K562 (cell line): ENCODE data around the gene CABP2. TPM values are rescaled to one million over a fixed set of nuclear protein-coding genes. Genes with fewer than 3 reads are reported as not detected.

ENCODE experiments used
- BACH1 ChIP-seq: fragments of 200-800 bp; sonication (Bioruptor generic); IDR thresholded peaks from 2 replicates; pipeline ENCODE4 v1.6.1; 2016; ENCODE audit warnings: missing genetic modification characterization, missing compliant biosample characterization
- BHLHE40 ChIP-seq: IDR thresholded peaks from 2 replicates; pipeline ENCODE4 v1.6.1; 2011; ENCODE audit warnings: low read length, improper control_type of control experiment
- BMI1 ChIP-seq: fragments of 150-350 bp; IDR thresholded peaks from 2 replicates; pipeline ENCODE4 v1.6.1; 2014; ENCODE audit warnings: low read length
- BRD9 ChIP-seq: fragments of 450-650 bp; IDR thresholded peaks from 2 replicates; pipeline ENCODE4 v1.6.1; 2018; ENCODE audit warnings: low read depth; ENCODE audit not compliant: partially characterized antibody
- CC2D1A ChIP-seq: fragments of 450-650 bp; IDR thresholded peaks from 2 replicates; pipeline ENCODE4 v1.6.1; 2017; ENCODE audit warnings: mild to moderate bottlenecking
- E2F3 ChIP-seq: fragments of 250-450 bp; sonication (Bioruptor Pico); IDR thresholded peaks from 2 replicates; pipeline ENCODE4 v1.4.0; 2020; ENCODE audit warnings: mild to moderate bottlenecking
- EHMT2 ChIP-seq: fragments of 450-650 bp; IDR thresholded peaks from 2 replicates; pipeline ENCODE4 v1.6.1; 2018; ENCODE audit warnings: antibody characterized with exemption
- ELF4 ChIP-seq: fragments of 450-650 bp; formaldehyde crosslinking; IDR thresholded peaks from 2 replicates; pipeline ENCODE4 v1.4.0; 2022; ENCODE audit warnings: missing genetic modification characterization
- LARP7 ChIP-seq: fragments of 450-650 bp; IDR thresholded peaks from 2 replicates; pipeline ENCODE4 v1.6.1; 2016
- NRF1 ChIP-seq, 2 experiments: fragments of 450-650 bp; IDR thresholded peaks in 1 of 2; conservative IDR thresholded peaks in 1 of 2; 2 replicates each; pipeline ENCODE4 v1.6.1; 2014; ENCODE audit warnings: mild to moderate bottlenecking in 2 of 2
- RAD21 ChIP-seq, 2 experiments: fragments of 250-450 bp in 1 of 2; fragments of 450-650 bp in 1 of 2; sonication (Bioruptor Pico) in 1 of 2; formaldehyde crosslinking in 1 of 2; IDR thresholded peaks in 1 of 2; conservative IDR thresholded peaks in 1 of 2; 2 replicates each; pipeline versions ENCODE4 v1.4.0 to v1.8.0; 2020 to 2022; ENCODE audit warnings: mild to moderate bottlenecking in 2 of 2, moderate library complexity in 1 of 2
- SPI1 ChIP-seq: IDR thresholded peaks from 2 replicates; pipeline ENCODE4 v1.6.1; 2011; ENCODE audit warnings: low read depth, low read length, control low read depth, borderline replicate concordance
- SREBF2 ChIP-seq: sonication (generic); formaldehyde crosslinking; IDR thresholded peaks from 2 replicates; pipeline ENCODE4 v1.4.0; 2020; ENCODE audit warnings: mild to moderate bottlenecking, missing genetic modification reagents
- TAF7 ChIP-seq: fragments of 450-650 bp; IDR thresholded peaks from 2 replicates; pipeline ENCODE4 v1.6.1; 2016; ENCODE audit warnings: missing genetic modification characterization, missing compliant biosample characterization
- TFAP4 ChIP-seq: sonication (generic); formaldehyde crosslinking; IDR thresholded peaks from 2 replicates; pipeline ENCODE4 v1.8.0; 2022; ENCODE audit warnings: missing genetic modification reagents, mild to moderate bottlenecking, moderate library complexity, borderline replicate concordance
- VEZF1 ChIP-seq: fragments of 200-800 bp; sonication (Bioruptor generic); IDR thresholded peaks from 2 replicates; pipeline ENCODE4 v1.6.1; 2017; ENCODE audit warnings: missing genetic modification characterization, missing compliant biosample characterization
- ZC3H4 ChIP-seq: sonication (generic); formaldehyde crosslinking; IDR thresholded peaks from 2 replicates; pipeline ENCODE4 v1.9.0; 2021; ENCODE audit warnings: missing genetic modification reagents, borderline replicate concordance
- ZNF561 ChIP-seq: fragments of 450-650 bp; formaldehyde crosslinking; conservative IDR thresholded peaks from 2 replicates; pipeline ENCODE4 v1.4.0; 2020; ENCODE audit warnings: mild to moderate bottlenecking, moderate library complexity
- ZNF695 ChIP-seq: fragments of 450-650 bp; formaldehyde crosslinking; IDR thresholded peaks from 2 replicates; pipeline ENCODE4 v1.4.0; 2020; ENCODE audit warnings: mild to moderate bottlenecking, moderate library complexity
- ZNF717 ChIP-seq: fragments of 250-450 bp; sonication (Bioruptor Pico); IDR thresholded peaks from 2 replicates; pipeline ENCODE4 v1.5.0; 2021
- polyA plus RNA-seq, 8 experiments: library from polyadenylated mRNA; depleted of rRNA in 4 of 8; stranded (reverse) in 5 of 8; unstranded in 3 of 8; fragments of >200 nt; fragmentation: Nextera tagmentation in 2 of 8; fragmentation: Illumina TruSeq in 1 of 8; extraction: Ambion mirVana in 2 of 8; extraction: Trizol in 1 of 8; gene quantifications; 2 replicates each; pipeline versions ENCODE4 v1.2.1 to v1.2.3, GENCODE V29; 2011 to 2014; ENCODE audit warnings: inconsistent platforms in 1 of 8, missing spikeins in 1 of 8
- total RNA-seq, 7 experiments: library from RNA; depleted of rRNA in 6 of 7; stranded (reverse); fragments of >200 nt in 6 of 7; fragmentation: Illumina TruSeq in 2 of 7; extraction: Trizol in 2 of 7; gene quantifications; 2 replicates each; pipeline versions ENCODE4 v1.2.1 to v1.2.3, GENCODE V29; 2011 to 2021; ENCODE audit warnings: low replicate concordance in 1 of 7
- TF ChIP-seq, protein P1 (sequence below), 2 experiments: fragments of 450-650 bp; formaldehyde crosslinking in 1 of 2; IDR thresholded peaks; 2 replicates each; pipeline versions ENCODE4 v1.4.0 to v1.6.1; 2014 to 2020; ENCODE audit warnings: mild to moderate bottlenecking in 2 of 2, borderline replicate concordance in 1 of 2, low read depth in 1 of 2

The CABP2 gene
- total and polyA plus RNA-seq, 9 of the 15 experiments (the other 6 are each of a cell fraction or from before 2014, with no cell fraction given) = not detected

GRCh38 chr11:67545280-67545679 is 22.0 kb upstream of the CABP2 start (continued):
- TF ChIP-seq TFAP4 (CRISPR knock-in tag) = peak; percentile 60; the same call in 1 of the 2 replicates
- TF ChIP-seq SPI1 = no peak
- TF ChIP-seq ZNF695 (CRISPR knock-in tag) = no peak
- no peak for TF ChIP-seq ELF4 (CRISPR knock-in tag)
- 0 out of 4 replicates have a peak, but pooled peaks of 1 of the 2 experiments have one; percentile 20 for TF ChIP-seq RAD21 (CRISPR knock-in tag; conservative IDR thresholded peaks at IDR 0.05 in 1 of 2, IDR thresholded peaks at IDR 0.05 in 1 of 2)
- TF ChIP-seq ZNF717 (CRISPR knock-in tag) = no peak
- TF ChIP-seq, protein P1, sequence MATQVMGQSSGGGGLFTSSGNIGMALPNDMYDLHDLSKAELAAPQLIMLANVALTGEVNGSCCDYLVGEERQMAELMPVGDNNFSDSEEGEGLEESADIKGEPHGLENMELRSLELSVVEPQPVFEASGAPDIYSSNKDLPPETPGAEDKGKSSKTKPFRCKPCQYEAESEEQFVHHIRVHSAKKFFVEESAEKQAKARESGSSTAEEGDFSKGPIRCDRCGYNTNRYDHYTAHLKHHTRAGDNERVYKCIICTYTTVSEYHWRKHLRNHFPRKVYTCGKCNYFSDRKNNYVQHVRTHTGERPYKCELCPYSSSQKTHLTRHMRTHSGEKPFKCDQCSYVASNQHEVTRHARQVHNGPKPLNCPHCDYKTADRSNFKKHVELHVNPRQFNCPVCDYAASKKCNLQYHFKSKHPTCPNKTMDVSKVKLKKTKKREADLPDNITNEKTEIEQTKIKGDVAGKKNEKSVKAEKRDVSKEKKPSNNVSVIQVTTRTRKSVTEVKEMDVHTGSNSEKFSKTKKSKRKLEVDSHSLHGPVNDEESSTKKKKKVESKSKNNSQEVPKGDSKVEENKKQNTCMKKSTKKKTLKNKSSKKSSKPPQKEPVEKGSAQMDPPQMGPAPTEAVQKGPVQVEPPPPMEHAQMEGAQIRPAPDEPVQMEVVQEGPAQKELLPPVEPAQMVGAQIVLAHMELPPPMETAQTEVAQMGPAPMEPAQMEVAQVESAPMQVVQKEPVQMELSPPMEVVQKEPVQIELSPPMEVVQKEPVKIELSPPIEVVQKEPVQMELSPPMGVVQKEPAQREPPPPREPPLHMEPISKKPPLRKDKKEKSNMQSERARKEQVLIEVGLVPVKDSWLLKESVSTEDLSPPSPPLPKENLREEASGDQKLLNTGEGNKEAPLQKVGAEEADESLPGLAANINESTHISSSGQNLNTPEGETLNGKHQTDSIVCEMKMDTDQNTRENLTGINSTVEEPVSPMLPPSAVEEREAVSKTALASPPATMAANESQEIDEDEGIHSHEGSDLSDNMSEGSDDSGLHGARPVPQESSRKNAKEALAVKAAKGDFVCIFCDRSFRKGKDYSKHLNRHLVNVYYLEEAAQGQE (IDR thresholded peaks at IDR 0.05; ENCODE audit: borderline replicate concordance) = peak; percentile 59
- TF ChIP-seq, protein P1 (CRISPR knock-in tag; IDR thresholded peaks at IDR 0.05; ENCODE audit: low read depth) = no peak
- no peak for TF ChIP-seq TAF7 (tag)
- no peak for TF ChIP-seq BMI1
- TF ChIP-seq SREBF2 (CRISPR knock-in tag) = no peak
- TF ChIP-seq LARP7 = no peak
- TF ChIP-seq ZC3H4 = no peak
- TF ChIP-seq E2F3 = no peak
- TF ChIP-seq BACH1 (tag) = no peak
- peak; percentile 93 for TF ChIP-seq BHLHE40
- no peak for TF ChIP-seq VEZF1 (CRISPR knock-in tag)
- no peak for TF ChIP-seq ZNF561 (CRISPR knock-in tag)
- no peak for TF ChIP-seq NRF1 (conservative IDR thresholded peaks at IDR 0.05 in 1 of 2, IDR thresholded peaks at IDR 0.05 in 1 of 2)
- TF ChIP-seq EHMT2 = no peak
- TF ChIP-seq CC2D1A = no peak
- no peak for TF ChIP-seq BRD9
